Trophoblast cell (in vitro differentiated cells and primary cell): Measurements from ENCODE around the gene TUFM.
"Not testable (repeated sequence)": the region's sequence is repeated elsewhere in the genome, so short reads cannot be mapped to it uniquely, and the experiment has no call there.

Experiments used
- DNase-seq, 2 donors: peaks; one replicate each; pipeline ENCODE4 v3.0.0-alpha.2; 2016
- H2AFZ ChIP-seq: 2 replicates; pipeline ENCODE4 v1.6.1; 2013; ENCODE audit warnings: low read length, moderate library complexity, mild to moderate bottlenecking; ENCODE audit not compliant: insufficient read depth, poor library complexity
- H2AK5ac ChIP-seq: 2 replicates; pipeline ENCODE4 v1.6.1; 2013; ENCODE audit warnings: mild to moderate bottlenecking, low read length
- H2BK120ac ChIP-seq: 2 replicates; pipeline ENCODE4 v1.6.1; 2013; ENCODE audit warnings: low read length, mild to moderate bottlenecking, moderate library complexity; ENCODE audit not compliant: insufficient read depth, poor library complexity
- H2BK12ac ChIP-seq: 2 replicates; pipeline ENCODE4 v1.6.1; 2013; ENCODE audit warnings: mild to moderate bottlenecking, low read length, moderate library complexity
- H2BK5ac ChIP-seq: 2 replicates; pipeline ENCODE4 v1.6.1; 2013; ENCODE audit warnings: low read length, low read depth, moderate library complexity, mild to moderate bottlenecking; ENCODE audit not compliant: poor library complexity
- H3K14ac ChIP-seq: 2 replicates; pipeline ENCODE4 v1.6.1; 2013; ENCODE audit warnings: mild to moderate bottlenecking, low read length
- H3K18ac ChIP-seq: 2 replicates; pipeline ENCODE4 v1.6.1; 2013; ENCODE audit warnings: mild to moderate bottlenecking, low read length
- H3K23ac ChIP-seq: 2 replicates; pipeline ENCODE4 v1.6.1; 2013; ENCODE audit warnings: low read length
- H3K27ac ChIP-seq: 2 replicates; pipeline ENCODE4 v1.5.1; 2013; ENCODE audit warnings: low read depth, mild to moderate bottlenecking, inconsistent platforms, low read length, moderate library complexity
- H3K27me3 ChIP-seq: 2 replicates; pipeline ENCODE4 v1.6.1; 2013; ENCODE audit warnings: inconsistent platforms, mild to moderate bottlenecking, low read length, moderate library complexity; ENCODE audit not compliant: insufficient read depth
- H3K36me3 ChIP-seq, 2 experiments: 1 replicate in 1 of 2; 2 replicates in 1 of 2; pipeline ENCODE4 v1.6.1; 2013; ENCODE audit warnings: low read length in 2 of 2, mild to moderate bottlenecking in 2 of 2, moderate library complexity in 1 of 2; ENCODE audit not compliant: insufficient read depth in 2 of 2, control insufficient read depth in 1 of 2
- H3K4ac ChIP-seq: 2 replicates; pipeline ENCODE4 v1.6.1; 2013; ENCODE audit warnings: low read depth, mild to moderate bottlenecking, low read length, moderate library complexity
- H3K4me1 ChIP-seq, 2 experiments: 1 replicate in 1 of 2; 2 replicates in 1 of 2; pipeline ENCODE4 v1.6.1; 2013; ENCODE audit warnings: low read length in 2 of 2, mild to moderate bottlenecking in 2 of 2, moderate library complexity in 1 of 2; ENCODE audit not compliant: insufficient read depth in 2 of 2, control insufficient read depth in 1 of 2
- H3K4me2 ChIP-seq: 2 replicates; pipeline ENCODE4 v1.6.1; 2013; ENCODE audit warnings: inconsistent platforms, mild to moderate bottlenecking, low read length, moderate library complexity
- H3K4me3 ChIP-seq: 2 replicates; pipeline ENCODE4 v1.5.1; 2013; ENCODE audit warnings: mild to moderate bottlenecking, low read depth, low read length, inconsistent platforms
- H3K79me1 ChIP-seq: one replicate; pipeline ENCODE4 v1.6.1; 2013; ENCODE audit warnings: low read length
- H3K79me2 ChIP-seq: 2 replicates; pipeline ENCODE4 v1.6.1; 2013; ENCODE audit warnings: low read length, mild to moderate bottlenecking; ENCODE audit not compliant: control insufficient read depth, insufficient read depth, poor library complexity
- H3K9ac ChIP-seq: 2 replicates; pipeline ENCODE4 v1.6.1; 2013; ENCODE audit warnings: mild to moderate bottlenecking, low read length
- H3K9me3 ChIP-seq: 2 replicates; pipeline ENCODE4 v1.6.1; 2013; ENCODE audit warnings: low read depth, mild to moderate bottlenecking, control low read depth, inconsistent platforms, low read length; ENCODE audit not compliant: insufficient read depth
- H4K12ac ChIP-seq: 2 replicates; pipeline ENCODE4 v1.6.1; 2013; ENCODE audit warnings: low read depth, mild to moderate bottlenecking, low read length, moderate library complexity
- H4K8ac ChIP-seq: 2 replicates; pipeline ENCODE4 v1.6.1; 2013; ENCODE audit warnings: low read depth, mild to moderate bottlenecking, low read length, moderate library complexity
- H4K91ac ChIP-seq: one replicate; pipeline ENCODE4 v1.6.1; 2013; ENCODE audit warnings: low read depth, mild to moderate bottlenecking, low read length, moderate library complexity
- WGBS: extraction: QIAGEN DNeasy Blood & Tissue Kit; methylation state at CpG from one replicate; pipeline ENCODE4 v1.1.7; 2013; ENCODE audit warnings: missing lambda C conversion rate; ENCODE audit not compliant: insufficient read length, insufficient coverage; ENCODE audit errors: extremely low coverage; 5-methylcytosine and 5-hydroxymethylcytosine counted together

Gene TUFM

GRCh38 chr16:28882551-28883160 is 36.5 kb upstream of the TUFM start:
- no peak overlapping the region for H3K18ac ChIP-seq
- no peak overlapping the region for H3K23ac ChIP-seq
- H3K4ac ChIP-seq: no peak overlapping the region
- H3K27ac ChIP-seq: no peak overlapping the region
- H2BK120ac ChIP-seq: no peak overlapping the region
- no peak overlapping the region for H2BK12ac ChIP-seq
- H4K12ac ChIP-seq: no peak overlapping the region
- no peaks in the 10 kb centered on the region for H3K79me1 ChIP-seq
- no peak overlapping the region for H2AK5ac ChIP-seq
- H3K36me3 ChIP-seq: peaks cover 2 to 3% of the 10 kb centered on the region in 2 experiments
- H3K14ac ChIP-seq: no peak overlapping the region
- no peaks in the 10 kb centered on the region for H3K79me2 ChIP-seq
- no peak overlapping the region for H3K9ac ChIP-seq
- no peak overlapping the region for H2AFZ ChIP-seq
- peaks cover 9 to 13% of the 10 kb centered on the region in 2 experiments for H3K4me1 ChIP-seq
- peaks cover 18% of the 10 kb centered on the region for H3K27me3 ChIP-seq
- WGBS: no CpG with 5 or more reads among the region's 24 CpGs
- H4K8ac ChIP-seq: no peak overlapping the region
- no peak overlapping the region for H3K4me2 ChIP-seq
- H3K9me3 ChIP-seq: peaks cover 5% of the 10 kb centered on the region
- H4K91ac ChIP-seq: no peak overlapping the region
- DNase-seq: no peak
- no peak overlapping the region for H2BK5ac ChIP-seq
- H3K4me3 ChIP-seq: no peak overlapping the region

- not testable (repeated sequence) for H3K79me1 ChIP-seq, H2BK5ac ChIP-seq, H3K27ac ChIP-seq, H4K91ac ChIP-seq, H3K9ac ChIP-seq, H2BK120ac ChIP-seq, H3K4me3 ChIP-seq, H3K18ac ChIP-seq, H3K4ac ChIP-seq, H2AFZ ChIP-seq, H2BK12ac ChIP-seq, H3K79me2 ChIP-seq, H3K23ac ChIP-seq, H4K12ac ChIP-seq, DNase-seq, H3K14ac ChIP-seq, H2AK5ac ChIP-seq, H3K9me3 ChIP-seq, H3K36me3 ChIP-seq, H4K8ac ChIP-seq, H3K4me2 ChIP-seq
- Histone ChIP-seq H3K4me1 (peaks cover 9 to 13% of the 10 kb centered on the region in 2 experiments), H3K27me3 (peaks cover 18% of the 10 kb centered on the region)
- no CpG with 5 or more reads among the region's 4 CpGs for WGBS
These were observed 35.4 kb upstream of the TUFM start for GRCh38 chr16:28881565-28881964.

GRCh38 chr16:28880955-28881354 is 34.8 kb upstream of the TUFM start:
- Histone ChIP-seq H3K79me1 (no peaks in the 10 kb centered on the region), H2BK5ac (no peak overlapping the region), H3K18ac (no peak overlapping the region), H3K4me3 (no peak overlapping the region), H3K27me3 (peaks cover 18% of the 10 kb centered on the region), H4K12ac (no peak overlapping the region), H3K4ac (no peak overlapping the region), H3K4me2 (no peak overlapping the region), H4K8ac (no peak overlapping the region), H3K27ac (no peak overlapping the region), H3K9me3 (peaks cover 5% of the 10 kb centered on the region), H2BK12ac (no peak overlapping the region), H3K9ac (no peak overlapping the region), H2AK5ac (no peak overlapping the region), H3K4me1 (peaks cover 9 to 13% of the 10 kb centered on the region in 2 experiments), H3K36me3 (peaks cover 0 to 2% of the 10 kb centered on the region in 2 experiments), H3K79me2 (no peaks in the 10 kb centered on the region), H3K14ac (no peak overlapping the region), H2BK120ac (no peak overlapping the region), H4K91ac (no peak overlapping the region), H2AFZ (no peak overlapping the region), H3K23ac (no peak overlapping the region)
- WGBS: no CpG with 5 or more reads among the region's 4 CpGs
- no peak for DNase-seq

GRCh38 chr16:28880589-28880915 is 34.4 kb upstream of the TUFM start:
- no peak overlapping the region for H3K18ac ChIP-seq
- no peak overlapping the region for H2BK12ac ChIP-seq
- no peak overlapping the region for H3K4ac ChIP-seq
- no CpG with 5 or more reads among the region's 11 CpGs for WGBS
- peaks cover 9 to 13% of the 10 kb centered on the region in 2 experiments for H3K4me1 ChIP-seq
- H3K23ac ChIP-seq: no peak overlapping the region
- H3K27ac ChIP-seq: no peak overlapping the region
- peak overlapping the region; percentile 89 for H3K4me2 ChIP-seq
- no peak for DNase-seq
- H3K27me3 ChIP-seq: peaks cover 18% of the 10 kb centered on the region
- H2BK120ac ChIP-seq: no peak overlapping the region
- H4K8ac ChIP-seq: peak overlapping the region; percentile 2
- no peak overlapping the region for H4K12ac ChIP-seq
- H3K79me2 ChIP-seq: no peaks in the 10 kb centered on the region
- H3K9me3 ChIP-seq: peaks cover 5% of the 10 kb centered on the region
- no peak overlapping the region for H2AK5ac ChIP-seq
- no peak overlapping the region for H3K14ac ChIP-seq
- peak overlapping the region; percentile 30 for H2AFZ ChIP-seq
- no peak overlapping the region for H2BK5ac ChIP-seq
- H3K36me3 ChIP-seq: peaks cover 0 to 2% of the 10 kb centered on the region in 2 experiments
- H3K4me3 ChIP-seq: no peak overlapping the region
- no peak overlapping the region for H3K9ac ChIP-seq
- no peak overlapping the region for H4K91ac ChIP-seq
- H3K79me1 ChIP-seq: no peaks in the 10 kb centered on the region
